Neural progenitor cell (in vitro differentiated cells): Measurements from ENCODE around the gene KAZALD1.

ENCODE experiments used
- CTCF ChIP-seq: fragments of 200-600 bp; sonication (generic); IDR thresholded peaks from 2 replicates; pipeline ENCODE4 v1.5.1; 2017; ENCODE audit warnings: antibody characterized with exemption, mild to moderate bottlenecking
- EZH2 ChIP-seq: fragments of 200-600 bp; sonication (generic); IDR thresholded peaks from 2 replicates; pipeline ENCODE4 v1.6.1; 2017; ENCODE audit warnings: antibody characterized with exemption, mild to moderate bottlenecking, moderate library complexity

GRCh38 chr10:101015582-101015973, 46.2 kb upstream of the KAZALD1 start:
- no peak for TF ChIP-seq CTCF
- TF ChIP-seq EZH2, result no peak
